Cardiac septum (tissue), 1 donor: ENCODE results near the gene CCND2. TPM values are rescaled to one million over a fixed set of nuclear protein-coding genes. Genes with fewer than 3 reads are reported as not detected.

Source experiments
- DNase-seq: peaks from one replicate; pipeline ENCODE4 v3.0.0-alpha.2; 2020; ENCODE audit warnings: low spot score
- intact Hi-C: fragments of 100-400 bp; cut with DNase I; formaldehyde crosslinking; loops from one replicate; pipeline ENCODE4 v1.14.0; 2022
- total RNA-seq: library from RNA; stranded (reverse); fragmentation: NEBNext Ultra II Directional; extraction: Animal tissue kit (Norgen Biotek cat#: 25700); gene quantifications from one replicate; pipeline ENCODE4 v1.2.1, GENCODE V29; 2021
- donor health status: DM: no; HTN: no; CAD: no.

CCND2 gene
- total RNA-seq, 1 donor from 2014 or later, result 478 TPM

- no peak for DNase-seq
- intact Hi-C loops, result no loop called here
Observed at GRCh38 chr12:4311776-4312175, 38.2 kb downstream of the CCND2 start.

GRCh38 chr12:4312251-4312650 lies 38.7 kb downstream of the CCND2 start:
- DNase-seq, result no peak
- intact Hi-C loops, result no loop called here

- no peak for DNase-seq
- intact Hi-C loops, result loop anchor here (5.0 kb wide), 1 partner anchor 43 kb away; no protein-coding TSS in a partner anchor
Observed at GRCh38 chr12:4320497-4320852, 46.9 kb downstream of the CCND2 start.

GRCh38 chr12:4320853-4321701 lies 47.5 kb downstream of the CCND2 start, which contains the start of gene TIGAR:
Gene TIGAR, plus strand, starts transcription at chr12:4321213. Its CDS starts 59 bp downstream, at chr12:4321272.
- intact Hi-C loops, result loop anchor here (5.0 kb wide), 1 partner anchor 44 kb away; no protein-coding TSS in a partner anchor
- peak; percentile 98 for DNase-seq

- intact Hi-C loops, result loop anchor here (5.0 kb wide), 1 partner anchor 45 kb away; no protein-coding TSS in a partner anchor
- DNase-seq, result no peak
Observed at GRCh38 chr12:4322726-4323125, 49.2 kb downstream of the CCND2 start.

Other genes with a start within 250 kb of the CCND2 start
- 13.0 TPM for gene TIGAR, start 47.5 kb downstream of the CCND2 start, total RNA-seq
- 0.46 TPM for gene FGF23, start 106.0 kb downstream of the CCND2 start, total RNA-seq
- gene FGF6, start 172.1 kb downstream of the CCND2 start, total RNA-seq, result not detected